CD4-positive, alpha-beta T cell treated with Interferon alpha-2 for 1 hour (primary cell): ENCODE measurements around the gene CLK4.

Experiments used
- DNase-seq, 2 donors: peaks; one replicate each; pipeline ENCODE4 v3.0.0-alpha.2; 2020 to 2022

The CLK4 gene

DNA sequence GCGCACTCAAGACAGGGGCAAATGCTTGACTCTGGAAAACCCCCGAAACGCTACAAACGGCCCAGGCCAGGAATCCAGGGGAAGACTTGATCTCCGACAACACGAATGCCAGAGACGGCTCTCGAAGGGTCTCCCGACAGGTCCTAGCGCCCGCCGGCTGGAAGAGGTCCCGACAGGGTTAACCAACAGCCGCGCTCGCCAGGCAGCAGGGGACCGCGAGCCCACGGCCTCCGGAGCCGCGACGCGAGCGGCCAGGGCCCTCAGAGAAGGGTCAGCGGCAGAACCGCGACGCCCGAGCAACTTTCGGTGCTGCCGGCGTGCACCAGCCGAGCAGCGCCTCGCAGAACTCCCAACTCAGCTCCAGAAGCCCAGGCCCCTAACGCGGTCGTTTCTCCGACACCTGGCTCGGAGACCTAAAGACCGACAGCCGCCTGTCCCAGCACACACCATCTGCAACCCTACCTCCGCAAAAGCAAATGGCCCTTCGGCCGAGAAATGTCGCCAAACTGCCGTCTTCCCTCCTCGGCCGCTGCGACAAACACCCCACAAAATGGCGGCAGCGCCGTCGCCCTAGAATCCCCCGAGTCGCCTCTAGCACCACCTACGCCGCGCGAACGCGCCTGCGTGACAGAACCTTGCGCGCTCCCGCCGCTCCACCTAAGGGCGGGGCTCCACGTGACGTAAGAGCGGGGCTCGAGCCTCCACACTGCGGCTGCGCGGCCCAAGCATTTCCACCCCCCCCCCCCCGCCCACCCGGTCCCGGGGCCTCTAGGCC lies at the start of gene CLK4:
Gene CLK4 (minus strand): TSS at position 567 of the 775 bp plus-strand sequence. CDS start 3,634 bp downstream, outside the sequence.
- peak; percentile 95 to 97 for DNase-seq

DNA sequence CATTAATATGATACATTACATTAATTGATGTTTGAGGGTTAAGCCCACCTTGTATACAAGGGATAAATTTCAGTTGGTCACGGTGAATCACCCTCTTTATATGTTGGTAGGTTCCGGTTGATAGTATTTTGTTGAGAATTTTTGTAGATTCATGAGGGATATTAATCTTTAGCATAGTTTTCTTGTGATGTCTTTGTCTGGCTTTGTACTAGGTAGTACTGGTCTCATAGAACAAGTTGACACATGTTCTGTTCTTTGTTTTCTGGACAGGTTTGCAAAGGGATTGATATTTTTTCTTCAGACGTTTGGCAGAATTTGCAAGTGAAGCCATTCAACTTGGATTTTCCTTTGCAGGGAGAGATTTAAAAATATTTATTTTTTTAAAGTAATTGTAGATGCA lies 49.1 kb upstream of the CLK4 start:
- no peak for DNase-seq

DNA sequence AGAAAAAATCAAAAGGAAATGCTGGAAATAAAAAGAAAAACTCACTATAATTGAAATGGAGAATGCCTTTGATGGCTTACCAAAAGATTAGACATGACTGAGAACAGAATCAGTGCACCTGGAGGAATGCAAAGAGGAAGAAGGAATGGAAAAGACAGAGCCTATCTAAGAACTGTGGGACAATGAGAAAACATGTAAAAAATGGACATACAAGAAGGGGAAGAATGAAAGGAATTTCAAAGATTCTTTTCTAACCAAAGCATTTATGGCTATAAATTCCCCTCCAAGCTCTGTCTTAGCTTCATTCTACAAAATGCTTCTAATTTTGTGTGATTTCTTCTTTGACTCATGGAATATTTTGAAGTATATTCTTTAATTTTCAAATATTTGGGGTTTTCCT lies 47.5 kb upstream of the CLK4 start:
- DNase-seq: no peak

DNA sequence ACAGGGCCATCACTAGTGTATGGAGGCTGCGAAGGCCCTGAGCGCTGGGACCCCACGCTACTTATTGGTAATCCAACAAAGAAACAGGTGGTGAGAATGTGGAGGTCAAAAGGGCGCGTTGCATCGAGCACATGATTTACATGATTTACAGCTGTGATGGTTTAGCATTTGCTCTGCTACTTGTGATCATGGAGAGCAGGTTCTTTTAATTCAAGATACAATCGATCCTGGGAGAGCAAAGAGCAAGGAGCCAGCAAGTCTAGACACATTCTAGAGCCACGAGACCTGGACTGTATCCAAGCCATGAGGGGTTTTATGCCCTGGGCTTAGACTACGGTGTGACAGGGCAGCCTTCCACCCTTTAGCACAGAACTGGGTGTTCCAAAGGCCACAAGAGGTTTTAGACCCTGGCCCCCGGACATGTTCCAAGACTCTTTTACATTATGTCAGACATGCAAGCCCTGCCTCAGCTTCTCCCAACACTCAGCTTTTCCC lies 47.0 kb upstream of the CLK4 start:
- no peak for DNase-seq

DNA sequence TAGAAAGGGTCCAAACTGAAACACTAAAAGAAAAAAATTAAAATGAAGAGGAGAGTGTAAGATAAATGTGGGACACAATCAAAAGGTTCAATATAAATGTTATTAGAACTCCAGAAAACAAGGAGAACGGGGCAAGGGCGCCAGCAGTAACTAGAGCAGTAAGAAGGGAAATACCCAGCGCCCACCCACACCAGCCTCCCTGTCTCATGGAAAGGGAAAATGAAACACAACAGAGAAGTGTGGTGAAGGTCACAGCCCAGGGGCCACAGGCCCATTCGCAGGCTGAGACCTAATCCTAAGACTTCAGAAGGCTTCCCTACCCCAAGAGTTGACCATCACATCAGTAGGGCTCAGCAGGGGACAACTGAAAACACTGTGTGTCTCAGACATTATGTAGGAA lies 45.8 kb upstream of the CLK4 start:
- no peak for DNase-seq

DNA sequence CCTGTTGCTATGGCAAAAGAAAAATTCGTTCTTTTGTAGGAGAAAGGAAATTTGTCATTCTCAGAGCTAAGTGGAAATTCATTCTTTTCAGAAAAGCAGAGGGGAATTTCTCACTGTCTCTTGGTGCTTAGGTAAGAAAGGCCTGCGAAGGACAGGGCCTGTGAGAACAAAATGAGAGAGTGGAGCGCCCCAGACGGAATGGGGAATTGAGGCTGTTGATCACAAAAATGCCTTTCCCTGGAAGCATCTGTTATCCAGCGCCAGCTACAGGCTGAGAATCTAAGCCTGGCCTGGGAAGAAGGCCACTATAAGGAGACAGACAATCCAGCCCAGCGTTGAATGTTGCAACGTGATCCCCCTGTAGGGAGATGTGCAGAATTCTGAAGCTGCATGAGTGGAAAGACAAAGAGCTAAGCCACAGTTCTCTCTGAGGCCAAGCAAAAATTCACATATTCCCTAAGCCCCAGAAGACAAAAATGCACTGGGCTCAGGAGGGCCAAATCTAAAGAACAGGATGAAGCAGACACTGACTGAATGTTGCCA lies 44.8 kb upstream of the CLK4 start:
- DNase-seq: no peak

DNA sequence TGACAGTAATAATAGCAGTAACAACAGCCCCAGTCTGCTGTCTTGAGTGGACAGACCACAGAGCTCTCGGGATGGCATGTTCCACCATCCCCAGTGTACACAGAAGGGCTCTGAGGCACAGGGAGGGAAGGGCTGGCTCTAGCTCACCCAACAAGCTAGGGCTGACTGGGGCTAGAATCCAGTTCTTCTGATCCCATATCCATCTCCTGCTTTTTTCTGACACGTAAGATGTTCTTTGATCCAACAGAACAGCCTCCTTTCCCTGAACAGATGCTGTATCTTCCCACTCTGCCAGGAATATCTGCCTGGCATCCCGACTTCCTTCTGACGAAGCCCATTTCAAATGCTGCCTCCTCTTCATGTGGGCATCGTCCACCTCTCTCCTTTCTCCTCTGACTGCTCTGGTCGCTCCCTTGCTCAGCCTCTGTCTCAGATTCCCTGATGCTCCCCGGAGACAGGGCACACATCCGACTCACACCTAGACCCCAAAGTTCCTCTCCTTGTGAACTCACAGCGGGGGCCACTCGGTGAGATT lies 43.6 kb upstream of the CLK4 start:
- no peak for DNase-seq

DNA sequence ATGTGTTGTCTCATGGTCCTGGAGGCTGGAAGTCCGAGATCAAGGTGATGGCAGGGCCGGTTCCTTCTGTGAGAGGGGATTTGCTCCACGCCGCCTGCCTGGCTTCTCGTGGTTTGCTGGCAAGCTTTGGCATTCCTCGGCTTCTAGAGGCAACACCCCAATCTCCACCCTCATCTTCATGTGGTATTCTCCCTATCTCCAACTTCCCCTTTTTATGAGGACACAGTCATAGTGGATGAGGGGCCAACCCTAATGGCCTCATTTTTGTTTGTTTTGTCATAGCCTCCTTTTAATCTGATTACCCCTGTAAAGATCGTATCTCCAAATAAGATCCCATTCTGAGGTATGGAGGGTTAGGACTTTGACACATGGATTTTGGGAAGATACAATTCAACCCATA lies 41.7 kb upstream of the CLK4 start:
- no peak for DNase-seq

DNA sequence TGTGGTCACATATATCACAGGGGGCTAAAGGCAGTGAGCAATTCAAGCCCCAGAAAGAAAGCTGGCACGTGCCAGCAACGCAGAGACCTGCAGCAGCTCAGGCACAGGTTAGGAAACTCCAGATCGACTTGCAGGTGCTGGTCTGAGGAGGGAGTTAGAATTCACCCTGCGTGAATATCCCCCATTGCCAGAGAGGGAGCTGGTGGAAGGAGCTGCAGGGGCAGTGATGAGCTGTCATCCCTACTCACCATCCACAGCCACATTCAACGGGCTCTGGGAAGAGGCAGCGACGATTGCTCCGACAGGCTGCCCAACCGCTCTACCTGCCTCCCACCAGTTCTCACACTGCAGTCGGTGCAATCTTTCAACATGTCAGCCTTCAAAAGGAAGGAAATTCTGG lies 40.8 kb upstream of the CLK4 start:
- no peak for DNase-seq

DNA sequence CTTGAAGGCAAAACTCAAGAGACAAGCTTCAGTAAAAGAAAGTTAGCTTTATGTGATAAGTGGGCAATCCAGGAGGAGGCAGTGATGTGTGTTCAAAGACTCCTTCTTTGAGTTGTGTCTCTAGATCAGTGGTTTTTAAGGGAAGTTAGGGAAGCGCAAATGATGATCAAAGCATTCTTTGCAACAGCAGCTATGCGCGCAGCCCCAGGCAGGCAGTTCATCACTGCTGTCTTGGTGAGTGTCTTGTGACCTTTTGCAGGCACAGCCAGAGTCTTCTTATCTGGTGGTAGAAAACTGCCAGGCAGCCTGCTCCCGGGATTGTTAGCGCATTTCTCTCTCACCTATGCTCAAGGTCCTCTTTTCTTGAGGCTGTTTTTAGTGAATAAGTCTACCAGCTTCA lies 40.3 kb upstream of the CLK4 start:
- DNase-seq: no peak

DNA sequence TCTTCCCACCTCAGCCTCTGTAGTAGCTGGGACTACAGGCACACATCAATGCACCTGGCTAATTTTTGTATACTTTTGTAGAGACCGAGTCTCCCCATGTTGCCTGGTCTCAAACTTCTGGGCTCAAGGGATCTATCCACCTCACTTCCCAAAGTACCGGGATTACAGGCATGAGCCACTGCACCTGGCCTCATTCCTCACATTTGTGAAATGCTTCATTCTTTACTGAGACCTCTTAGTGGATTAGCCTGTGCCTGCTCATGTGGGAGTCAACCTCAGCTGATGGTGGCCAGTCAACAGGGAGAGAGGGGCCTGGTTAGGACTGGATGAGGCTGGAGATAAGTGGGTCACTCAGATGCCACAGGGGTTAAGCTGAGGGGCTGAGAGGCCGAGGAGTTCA lies 37.3 kb upstream of the CLK4 start:
- DNase-seq: no peak

DNA sequence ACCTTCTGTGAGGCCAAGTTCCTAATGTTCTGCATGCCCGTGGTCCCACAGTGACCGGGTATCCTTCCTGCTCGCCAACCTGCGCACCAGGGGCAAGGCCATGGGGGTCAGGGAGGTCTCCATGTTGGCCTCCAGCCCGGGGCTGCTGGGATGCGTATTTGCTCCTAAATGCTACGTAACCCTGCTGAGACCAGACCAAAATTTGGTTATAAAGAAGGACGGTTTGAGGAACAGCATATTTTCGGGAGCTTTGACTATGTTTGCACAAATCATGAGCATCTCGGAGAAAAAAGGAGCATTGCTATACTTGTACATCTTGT lies 35.7 kb upstream of the CLK4 start:
- no peak for DNase-seq

DNA sequence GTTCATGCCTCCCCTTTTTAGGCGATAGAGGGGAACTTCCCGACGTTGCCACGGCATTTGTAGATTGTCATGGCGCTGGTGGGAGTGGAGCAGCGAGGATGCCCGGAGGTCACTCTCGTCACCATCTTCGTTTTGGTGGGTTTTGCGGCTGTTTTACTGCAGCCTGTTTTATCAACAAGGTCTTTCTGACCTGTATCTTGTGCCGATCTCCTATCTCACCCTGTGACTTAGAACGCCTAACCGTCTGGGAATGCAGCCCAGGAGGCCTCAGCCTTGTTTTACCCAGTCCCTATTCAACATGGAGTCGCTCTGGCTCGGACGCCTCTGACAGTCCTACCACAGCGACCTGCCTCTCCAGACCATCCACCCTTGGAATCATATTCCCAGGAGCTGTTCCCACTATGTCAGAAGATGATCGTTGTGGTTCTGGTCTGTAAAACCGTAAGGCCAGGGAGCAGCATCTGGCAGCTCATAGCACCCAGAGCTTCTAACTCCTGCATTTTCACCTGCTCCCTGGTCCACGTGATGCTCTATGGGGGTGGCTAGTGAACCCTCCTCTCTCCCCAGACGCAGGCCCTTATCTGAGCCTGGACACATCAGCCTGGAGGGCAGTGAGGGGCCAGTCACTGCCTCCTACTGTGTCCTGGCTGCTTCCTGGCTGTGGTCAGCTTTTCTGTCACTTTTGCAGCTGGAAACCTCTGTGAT lies 35.1 kb upstream of the CLK4 start:
- DNase-seq: no peak

DNA sequence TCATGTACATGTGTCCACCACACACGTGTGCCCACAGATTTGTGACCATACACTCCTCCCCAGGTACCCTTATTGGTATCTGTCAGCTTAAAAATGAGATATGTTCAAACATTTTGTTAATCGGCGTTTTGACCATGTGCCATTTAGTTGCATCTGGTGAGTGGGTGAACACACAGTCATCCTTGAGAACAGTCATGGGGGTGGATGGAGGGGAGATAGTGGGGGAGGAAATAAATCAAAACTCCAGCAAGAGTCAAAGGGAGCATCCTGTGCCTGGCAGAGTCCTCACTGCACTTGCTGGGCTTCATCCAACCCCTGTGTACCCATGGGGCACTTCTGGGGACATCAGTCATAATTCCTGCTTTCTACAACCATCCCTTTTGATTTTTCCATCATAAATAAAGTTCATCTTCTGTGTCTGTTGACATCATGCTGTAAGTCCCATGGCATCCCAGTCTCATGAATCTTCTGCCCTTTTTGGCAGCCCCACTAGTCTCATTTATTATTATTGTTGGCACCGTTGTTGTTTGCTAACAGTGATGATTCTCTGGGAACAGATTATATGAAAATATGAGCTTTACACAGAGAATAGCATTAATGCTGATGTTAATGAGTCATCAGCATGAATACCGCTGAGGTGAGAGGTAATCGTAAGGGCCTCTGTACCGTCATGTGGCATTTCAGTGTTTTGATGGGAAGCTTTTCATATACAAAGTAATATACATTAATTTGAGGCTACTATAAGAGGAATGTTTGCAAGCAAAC lies 24.4 kb upstream of the CLK4 start:
- DNase-seq: no peak

DNA sequence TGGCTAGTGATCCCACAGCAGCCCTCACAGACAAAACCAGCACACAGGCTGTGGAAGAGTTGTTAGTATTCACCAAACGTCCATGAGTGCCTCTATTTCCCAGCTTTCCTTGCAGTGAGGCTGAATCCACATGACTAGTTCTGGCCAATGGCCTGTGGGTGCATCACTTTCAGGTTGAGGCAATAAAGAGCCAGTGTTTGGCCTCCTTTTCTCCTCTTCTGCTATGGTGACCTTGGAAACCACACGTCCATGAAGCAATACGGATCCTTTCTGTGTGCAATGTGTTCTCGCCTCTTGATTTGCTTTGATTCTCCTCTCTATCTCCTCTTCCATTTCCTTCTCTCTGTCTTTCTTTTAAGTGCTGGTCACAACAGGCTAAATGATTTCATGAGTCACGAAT lies 23.4 kb upstream of the CLK4 start:
- no peak for DNase-seq

DNA sequence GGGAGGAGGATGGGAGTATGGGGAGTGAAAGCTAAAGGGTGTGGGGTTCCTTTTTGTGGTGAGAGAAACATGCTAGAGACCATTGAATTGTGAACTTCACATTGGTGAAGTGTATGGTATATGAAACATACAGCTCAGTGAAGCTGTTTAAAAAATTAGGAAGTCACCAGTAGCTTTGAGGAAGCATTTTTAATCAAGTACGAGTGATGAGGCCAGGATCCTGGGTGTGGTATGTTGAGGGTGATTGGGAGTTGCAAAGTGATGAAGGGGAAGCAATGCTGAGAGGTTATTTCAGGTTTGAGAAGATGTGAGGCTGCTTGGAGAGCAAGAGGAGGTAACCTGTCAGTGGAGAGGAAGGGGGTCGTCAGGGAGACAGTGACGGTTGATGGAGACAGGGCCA lies 22.7 kb upstream of the CLK4 start:
- DNase-seq: no peak

DNA sequence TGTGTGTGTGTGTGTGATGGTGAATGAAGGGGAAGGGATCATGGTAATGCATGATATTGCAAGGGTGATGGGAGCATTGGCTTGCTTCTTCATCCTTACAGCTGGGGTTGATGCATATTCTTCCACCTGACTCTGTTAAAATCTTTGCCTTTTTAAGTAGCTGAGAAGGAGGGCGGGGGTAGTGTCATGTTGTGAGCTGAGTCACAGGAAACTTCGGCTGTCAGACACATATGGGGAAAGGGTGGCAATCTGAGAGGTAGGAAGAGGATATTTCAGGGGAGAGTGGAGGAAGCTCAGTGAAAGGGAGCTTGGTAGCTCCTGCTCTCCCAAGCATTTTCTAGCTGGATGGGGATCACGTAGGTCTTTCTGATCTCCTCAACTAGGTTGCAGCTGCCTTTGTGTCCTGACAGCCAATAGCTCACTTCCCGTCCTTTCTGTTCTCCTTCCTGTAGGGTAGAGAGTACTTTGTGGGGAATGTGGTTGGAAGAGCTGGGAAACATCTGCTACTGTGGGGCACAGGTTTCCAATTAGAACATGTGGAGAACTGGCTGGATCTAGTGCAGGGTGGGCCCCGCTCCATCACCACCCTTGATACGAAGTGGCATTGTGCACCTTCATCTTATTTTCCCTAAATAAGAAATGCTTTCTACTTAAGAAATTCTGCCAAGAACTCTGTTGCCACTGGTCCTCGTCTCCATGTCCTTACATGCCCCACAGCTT lies 18.1 kb upstream of the CLK4 start:
- DNase-seq: no peak

DNA sequence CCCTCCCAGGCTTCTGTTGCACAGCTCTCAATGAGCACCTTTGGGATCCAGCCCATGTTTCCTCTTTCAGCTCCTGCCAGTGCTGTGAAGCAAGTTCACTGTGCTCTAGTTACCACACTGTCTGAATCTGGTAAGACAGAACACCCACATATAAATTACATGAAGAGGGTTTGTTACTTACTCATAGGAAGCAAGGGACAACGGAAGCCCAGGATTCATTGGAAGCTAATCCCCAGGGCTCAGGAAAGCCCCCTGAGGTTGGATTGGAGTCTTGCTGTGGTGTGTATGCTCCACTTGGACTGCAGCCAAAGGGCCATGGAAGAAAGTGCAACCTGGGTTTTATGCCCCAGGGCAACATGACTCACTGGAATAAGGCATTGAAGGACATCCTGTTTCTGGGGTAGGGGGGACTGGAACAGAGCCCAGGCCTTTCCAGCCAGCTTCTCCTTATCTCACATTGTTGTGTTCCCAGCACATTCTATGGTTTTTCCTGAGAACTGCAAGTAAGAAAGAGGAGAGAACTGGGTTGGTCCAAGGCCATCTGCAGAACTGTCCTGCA lies 15.6 kb upstream of the CLK4 start:
- no peak for DNase-seq

DNA sequence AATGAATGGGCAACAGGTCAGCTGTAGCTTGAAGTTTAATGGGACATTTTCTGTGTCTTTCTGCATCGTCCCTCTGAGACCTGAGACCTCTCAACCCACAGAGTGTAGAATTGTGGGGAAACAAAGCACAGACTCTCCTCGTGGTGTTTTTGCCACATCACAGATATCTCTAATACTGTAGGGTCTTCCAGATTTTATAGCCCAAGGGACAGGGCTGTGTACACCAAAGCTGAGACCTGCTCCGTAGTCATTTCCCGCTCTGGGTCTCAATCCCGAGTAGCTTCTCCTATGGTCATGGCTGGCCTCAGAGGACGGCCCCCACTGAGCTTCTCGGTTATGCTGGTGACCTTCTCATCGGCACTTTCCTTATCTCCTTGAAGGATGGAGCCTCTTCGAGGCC lies 14.9 kb upstream of the CLK4 start:
- no peak for DNase-seq

DNA sequence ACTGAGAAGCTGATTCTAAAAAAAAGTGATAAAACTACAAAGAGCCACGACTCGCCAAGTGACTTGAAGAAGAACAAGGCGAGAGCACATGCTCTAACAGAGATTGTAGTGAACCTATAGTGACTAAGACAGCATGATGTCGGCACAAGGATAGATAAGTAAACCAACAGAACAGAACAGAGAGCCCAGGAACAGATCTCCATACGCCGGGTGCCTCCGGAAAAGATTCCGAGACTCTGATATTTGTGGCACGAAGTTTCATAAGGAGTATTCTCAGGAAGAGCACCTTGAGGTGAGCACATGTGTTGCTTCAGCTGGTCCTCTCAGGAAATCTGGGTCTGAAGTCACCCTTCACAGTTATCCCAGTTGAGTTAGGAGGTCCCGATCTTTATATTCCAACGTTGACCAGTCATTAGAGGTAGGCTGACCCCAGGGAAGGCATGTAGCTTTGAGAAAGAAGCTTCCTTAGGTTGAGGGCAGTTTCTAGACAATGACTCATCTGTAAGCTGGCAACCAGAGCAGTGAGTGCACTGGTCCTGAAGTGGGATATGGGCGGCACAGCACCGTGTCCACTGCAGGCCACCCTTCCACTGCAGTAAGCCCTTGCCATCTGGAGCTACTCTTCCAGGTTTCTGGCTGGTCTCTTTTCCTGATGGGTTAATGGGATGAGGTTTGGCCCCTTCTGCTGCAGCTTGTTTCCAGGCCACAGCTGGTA lies 13.6 kb upstream of the CLK4 start:
- DNase-seq: no peak

DNA sequence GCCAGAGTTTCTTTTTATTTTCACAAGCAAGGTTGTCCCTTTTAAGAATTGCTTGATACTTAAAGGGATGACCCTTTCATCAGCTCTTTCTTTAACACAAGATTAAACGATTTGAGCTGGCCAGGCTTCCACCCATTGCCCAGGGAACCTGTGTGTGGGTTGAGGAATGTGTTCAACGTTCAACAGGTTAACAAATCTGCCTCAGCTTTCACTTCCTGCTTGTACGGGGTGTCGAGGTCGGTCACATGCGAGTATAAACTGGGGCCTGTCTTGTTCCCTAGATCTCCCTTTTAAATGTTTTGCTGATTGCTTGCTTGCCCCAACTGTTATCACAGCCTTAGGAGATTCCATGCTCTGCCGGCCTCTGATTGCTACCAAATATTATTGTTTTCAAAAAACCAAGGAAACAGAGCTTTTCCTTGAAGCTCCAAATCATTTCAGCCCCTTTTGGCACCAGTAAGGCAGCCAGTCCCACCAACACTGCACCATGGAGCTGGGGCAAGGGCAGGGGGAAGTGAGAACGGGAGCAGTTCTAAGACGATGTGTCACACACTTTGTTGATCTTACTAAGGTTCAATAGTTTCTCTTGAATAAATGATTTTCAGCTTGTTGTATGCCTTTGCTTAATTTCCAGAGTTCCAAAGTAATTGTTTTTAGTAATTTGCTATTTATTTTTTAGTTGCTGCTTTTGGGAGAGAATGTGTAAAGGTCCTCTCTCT lies 10.7 kb upstream of the CLK4 start:
- DNase-seq: no peak
